Measurements from ENCODE around the gene MEI1. TPM values are rescaled to one million over a fixed set of nuclear protein-coding genes. Genes with fewer than 3 reads are reported as not detected.
"Not testable (repeated sequence)": the region's sequence is repeated elsewhere in the genome, so short reads cannot be mapped to it uniquely, and the experiment has no call there.

Gene MEI1
- total RNA-seq, 2 experiments from 2014 or later, result 2.3 to 14.6 TPM

GRCh38 chr22:41683052-41683451 lies 16.3 kb upstream of the MEI1 start:
- no TSS peak for BruUV-seq (replicated peaks)
- TF ChIP-seq CTCF (conservative IDR thresholded peaks at IDR 0.05; ENCODE audit: low read length) (no peak), EZH2phosphoT487 (IDR thresholded peaks at IDR 0.05; ENCODE audit: borderline replicate concordance, low read depth, low read length) (no peak)
- Histone ChIP-seq H4K20me1 (ENCODE audit: insufficient read depth, low read length) (peaks cover 25% of the 10 kb centered on the region), H3K9me3 (ENCODE audit: low read length) (no peaks in the 10 kb centered on the region), H3K27ac (ENCODE audit: low read depth, low read length, poor library complexity, severe bottlenecking) (peak overlapping the region; percentile 75), H3K36me3 (ENCODE audit: insufficient read depth, low read length) (peaks cover 59% of the 10 kb centered on the region), H3K4me2 (ENCODE audit: low read length) (peak overlapping the region; percentile 63), H3K79me2 (ENCODE audit: insufficient read depth, low read depth, low read length) (peaks cover 100% of the 10 kb centered on the region), H3K4me1 (ENCODE audit: insufficient read depth, low read length, poor library complexity, severe bottlenecking) (peaks cover 31% of the 10 kb centered on the region), H2AFZ (ENCODE audit: low read length) (no peak overlapping the region), H3K4me3 (ENCODE audit: low read depth, low read length, poor library complexity, severe bottlenecking) (peak overlapping the region; percentile 74), H3K9me2 (ENCODE audit: insufficient read depth, low read length) (no peaks in the 10 kb centered on the region)
- CTCF ChIA-PET (ENCODE audit: unreplicated experiment), result no interaction called here
- no peak for DNase-seq (ENCODE audit: low spot score)
- POLR2A ChIA-PET, result no interaction called here
- intact Hi-C loops (cut with micrococcal nuclease; ENCODE audit: unreplicated experiment), result no loop called here

- Histone ChIP-seq H3K9me3 (ENCODE audit: low read length) (no peaks in the 10 kb centered on the region), H3K4me2 (ENCODE audit: low read length) (peak overlapping the region; percentile 63), H3K4me3 (ENCODE audit: low read depth, low read length, poor library complexity, severe bottlenecking) (peak overlapping the region; percentile 74), H3K9me2 (ENCODE audit: insufficient read depth, low read length) (no peaks in the 10 kb centered on the region), H3K27ac (ENCODE audit: low read depth, low read length, poor library complexity, severe bottlenecking) (peak overlapping the region; percentile 75), H3K4me1 (ENCODE audit: insufficient read depth, low read length, poor library complexity, severe bottlenecking) (peaks cover 31% of the 10 kb centered on the region), H3K36me3 (ENCODE audit: insufficient read depth, low read length) (peaks cover 53% of the 10 kb centered on the region), H3K79me2 (ENCODE audit: insufficient read depth, low read depth, low read length) (peaks cover 100% of the 10 kb centered on the region), H2AFZ (ENCODE audit: low read length) (no peak overlapping the region), H4K20me1 (ENCODE audit: insufficient read depth, low read length) (peaks cover 21% of the 10 kb centered on the region)
- DNase-seq (ENCODE audit: low spot score), result no peak
- CTCF ChIA-PET (ENCODE audit: unreplicated experiment), result interaction anchor here (0.6 kb wide), 1 partner anchor 8 kb away, joined by 3 read pairs; no protein-coding TSS in a partner anchor
- no TSS peak for BruUV-seq (replicated peaks)
- POLR2A ChIA-PET, result no interaction called here
- intact Hi-C loops (cut with micrococcal nuclease; ENCODE audit: unreplicated experiment), result no loop called here
- TF ChIP-seq EZH2phosphoT487 (IDR thresholded peaks at IDR 0.05; ENCODE audit: borderline replicate concordance, low read depth, low read length), result no peak
- TF ChIP-seq CTCF (conservative IDR thresholded peaks at IDR 0.05; ENCODE audit: low read length), result no peak
These were observed 15.7 kb upstream of the MEI1 start for GRCh38 chr22:41683616-41684015.

GRCh38 chr22:41684194-41684593 lies 15.1 kb upstream of the MEI1 start:
- no peaks in the 10 kb centered on the region for H3K9me3 ChIP-seq (ENCODE audit: low read length)
- TF ChIP-seq CTCF (conservative IDR thresholded peaks at IDR 0.05; ENCODE audit: low read length), result no peak
- TF ChIP-seq EZH2phosphoT487 (IDR thresholded peaks at IDR 0.05; ENCODE audit: borderline replicate concordance, low read depth, low read length), result no peak
- no peak overlapping the region for H2AFZ ChIP-seq (ENCODE audit: low read length)
- peaks cover 48% of the 10 kb centered on the region for H3K36me3 ChIP-seq (ENCODE audit: insufficient read depth, low read length)
- peaks cover 94% of the 10 kb centered on the region for H3K79me2 ChIP-seq (ENCODE audit: insufficient read depth, low read depth, low read length)
- no peak overlapping the region for H3K4me3 ChIP-seq (ENCODE audit: low read depth, low read length, poor library complexity, severe bottlenecking)
- ChIA-PET POLR2A (interaction anchor here (0.6 kb wide), 1 partner anchor 267 kb away, joined by 3 read pairs; no protein-coding TSS in a partner anchor), CTCF (ENCODE audit: unreplicated experiment) (interaction anchor here (0.6 kb wide), 1 partner anchor 9 kb away, joined by 3 read pairs; no protein-coding TSS in a partner anchor)
- H3K4me2 ChIP-seq (ENCODE audit: low read length), result no peak overlapping the region; the same call in 1 of the 2 replicates
- H3K27ac ChIP-seq (ENCODE audit: low read depth, low read length, poor library complexity, severe bottlenecking), result no peak overlapping the region
- intact Hi-C loops (cut with micrococcal nuclease; ENCODE audit: unreplicated experiment), result no loop called here
- H3K4me1 ChIP-seq (ENCODE audit: insufficient read depth, low read length, poor library complexity, severe bottlenecking), result peaks cover 34% of the 10 kb centered on the region
- no TSS peak for BruUV-seq (replicated peaks)
- no peaks in the 10 kb centered on the region for H3K9me2 ChIP-seq (ENCODE audit: insufficient read depth, low read length)
- DNase-seq (ENCODE audit: low spot score), result no peak
- H4K20me1 ChIP-seq (ENCODE audit: insufficient read depth, low read length), result peaks cover 19% of the 10 kb centered on the region

- POLR2A ChIA-PET, result interaction anchor here (0.6 to 1.1 kb wide), 2 partner anchors 12 to 20 kb away, joined by 4 to 5 read pairs; no protein-coding TSS in a partner anchor
- DNase-seq (ENCODE audit: low spot score); BruUV-seq (replicated peaks); H4K20me1 ChIP-seq (ENCODE audit: insufficient read depth, low read length); H3K9me3 ChIP-seq (ENCODE audit: low read length); H3K27ac ChIP-seq (ENCODE audit: low read depth, low read length, poor library complexity, severe bottlenecking); CTCF ChIA-PET (ENCODE audit: unreplicated experiment); H3K9me2 ChIP-seq (ENCODE audit: insufficient read depth, low read length); intact Hi-C loops (cut with micrococcal nuclease; ENCODE audit: unreplicated experiment); H2AFZ ChIP-seq (ENCODE audit: low read length): not testable (repeated sequence)
- H3K79me2 ChIP-seq (ENCODE audit: insufficient read depth, low read depth, low read length), result peaks cover 67% of the 10 kb centered on the region
- H3K4me1 ChIP-seq (ENCODE audit: insufficient read depth, low read length, poor library complexity, severe bottlenecking), result peaks cover 41% of the 10 kb centered on the region
- H3K36me3 ChIP-seq (ENCODE audit: insufficient read depth, low read length), result peaks cover 24% of the 10 kb centered on the region
- peak overlapping the region; percentile 97 for H3K4me2 ChIP-seq (ENCODE audit: low read length)
- H3K4me3 ChIP-seq (ENCODE audit: low read depth, low read length, poor library complexity, severe bottlenecking), result peak overlapping the region; percentile 87
These were observed 12.4 kb upstream of the MEI1 start for GRCh38 chr22:41686890-41687289.

Measured in OCI-LY7 (cell line).